GM18505 (cell line): ENCODE measurements around the gene EPDR1.

Experiments used
- ATAC-seq: cut with Tn5 transposase; IDR thresholded peaks from one replicate; pipeline ENCODE4 v1.9.1; 2021; ENCODE audit not compliant: unreplicated experiment
- POLR2A ChIP-seq: IDR thresholded peaks from 4 replicates; pipeline ENCODE4 v1.6.1; 2011; ENCODE audit warnings: borderline replicate concordance; ENCODE audit not compliant: insufficient read depth, insufficient read length; ENCODE audit errors: extremely low read depth

The EPDR1 gene

GRCh38 chr7:37977243-37977642 is 56.8 kb downstream of the EPDR1 start:
- ATAC-seq = no peak
- TF ChIP-seq POLR2A = no peak

- TF ChIP-seq POLR2A = no peak
- ATAC-seq = no peak
Observed at GRCh38 chr7:37981664-37982063, 61.2 kb downstream of the EPDR1 start.

DNA sequence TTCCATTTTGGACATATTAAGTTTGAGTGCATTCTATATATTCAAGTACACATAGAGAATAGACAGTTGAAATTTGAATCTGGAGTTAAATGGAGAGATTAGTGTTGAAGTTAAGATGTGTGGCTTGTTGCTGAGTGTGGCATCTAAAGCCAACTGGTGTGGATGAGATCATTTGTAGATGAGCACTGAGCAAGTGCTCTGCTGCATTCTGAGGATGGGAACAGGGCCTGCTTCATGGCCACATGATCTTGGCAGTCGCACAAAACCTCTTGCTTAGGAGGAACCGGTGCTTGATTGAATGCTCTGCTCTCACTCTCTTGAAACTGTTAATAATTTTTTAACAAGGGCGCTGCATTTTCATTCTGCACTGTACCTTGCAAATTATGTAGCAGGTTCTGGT is 62.0 kb downstream of the EPDR1 start:
- TF ChIP-seq POLR2A = no peak
- no peak for ATAC-seq

GRCh38 chr7:37984750-37985390 is 64.4 kb downstream of the EPDR1 start:
- no peak for ATAC-seq
- no peak for TF ChIP-seq POLR2A

DNA sequence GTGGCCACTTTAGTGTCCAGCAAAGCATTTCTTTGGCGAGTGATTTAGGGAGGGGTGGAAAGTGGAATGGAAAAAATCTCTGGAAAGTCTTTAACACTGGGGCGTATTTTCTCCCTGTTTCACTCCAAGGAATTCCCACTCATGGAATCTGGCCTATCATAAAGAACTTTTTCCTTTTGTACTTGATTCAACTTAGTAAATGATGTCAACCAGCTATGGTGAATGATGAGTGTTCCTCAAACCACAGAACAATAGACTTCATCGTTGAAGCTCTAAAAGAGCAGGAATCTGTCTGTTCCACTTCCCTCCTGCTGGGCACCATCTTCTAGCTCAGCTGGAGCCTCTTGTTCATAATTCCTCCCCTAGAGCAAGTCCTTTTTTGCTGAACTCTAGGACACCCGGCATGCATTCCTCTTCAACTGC is 66.5 kb downstream of the EPDR1 start:
- ATAC-seq = no peak
- no peak for TF ChIP-seq POLR2A

- TF ChIP-seq POLR2A = no peak
- no peak for ATAC-seq
Observed at GRCh38 chr7:37987732-37988131, 67.3 kb downstream of the EPDR1 start.

DNA sequence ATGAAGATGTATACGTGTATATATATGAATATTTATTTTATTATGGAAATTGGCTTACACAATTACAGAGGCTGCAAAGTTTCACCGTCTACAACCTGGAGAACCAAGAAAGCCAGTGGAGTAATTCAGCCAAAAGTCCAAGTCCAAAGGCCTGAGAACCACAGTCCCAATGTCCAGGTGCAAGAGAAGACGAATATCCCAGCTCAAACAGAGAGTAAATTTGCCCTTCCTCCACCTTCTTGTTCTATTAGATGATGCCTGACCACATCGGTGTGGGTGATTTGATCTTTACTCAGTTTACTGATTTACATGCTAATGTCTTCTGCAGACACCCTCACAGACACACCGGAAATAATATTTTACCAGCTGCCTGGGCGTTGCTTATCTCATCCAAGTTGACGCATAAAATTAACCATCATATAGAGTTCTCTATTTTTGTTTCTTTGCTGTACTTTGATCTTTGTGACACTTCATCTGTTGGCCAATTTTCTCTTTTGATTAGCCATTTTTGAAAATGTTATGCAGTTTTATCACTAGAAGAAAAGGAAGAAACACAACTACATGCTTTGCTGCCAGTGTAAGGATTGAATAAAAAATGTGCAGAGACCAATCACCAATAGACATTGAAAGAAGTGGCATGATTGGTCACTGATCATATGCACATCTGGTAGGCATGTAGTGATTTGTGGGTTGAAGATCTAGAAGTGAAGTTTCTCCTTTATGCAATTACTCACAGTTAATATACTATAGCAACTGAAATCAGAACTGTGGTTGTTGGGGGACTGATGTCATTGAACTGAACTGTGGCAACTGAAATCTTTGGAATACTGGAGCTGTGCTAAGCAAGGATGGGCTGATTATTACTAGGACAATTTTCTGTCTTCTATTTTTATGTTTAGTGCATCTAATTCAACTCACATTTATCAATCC is 68.5 kb downstream of the EPDR1 start:
- ATAC-seq = no peak
- no peak for TF ChIP-seq POLR2A

DNA sequence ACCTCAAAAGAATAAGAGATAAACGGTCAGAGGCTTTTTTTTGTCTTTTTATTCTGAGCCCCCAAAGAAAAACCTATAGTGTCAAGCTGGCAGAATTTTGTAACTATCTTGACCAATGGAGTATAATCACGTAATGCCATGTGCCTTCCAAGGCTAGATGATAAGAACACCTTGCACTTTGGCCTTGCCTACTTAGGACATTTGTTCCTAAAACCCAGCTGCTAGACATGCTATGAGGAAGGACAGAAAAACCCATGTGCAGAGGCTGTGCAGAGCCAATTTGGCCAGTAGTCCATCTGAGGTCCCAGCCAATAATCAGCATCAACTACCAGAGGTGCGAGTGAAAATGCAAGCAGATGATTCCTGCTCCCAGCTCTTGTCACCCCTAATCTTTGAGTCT is 69.9 kb downstream of the EPDR1 start:
- no peak for ATAC-seq
- no peak for TF ChIP-seq POLR2A

GRCh38 chr7:37993060-37993501 is 72.6 kb downstream of the EPDR1 start:
- ATAC-seq = no peak
- no peak for TF ChIP-seq POLR2A

DNA sequence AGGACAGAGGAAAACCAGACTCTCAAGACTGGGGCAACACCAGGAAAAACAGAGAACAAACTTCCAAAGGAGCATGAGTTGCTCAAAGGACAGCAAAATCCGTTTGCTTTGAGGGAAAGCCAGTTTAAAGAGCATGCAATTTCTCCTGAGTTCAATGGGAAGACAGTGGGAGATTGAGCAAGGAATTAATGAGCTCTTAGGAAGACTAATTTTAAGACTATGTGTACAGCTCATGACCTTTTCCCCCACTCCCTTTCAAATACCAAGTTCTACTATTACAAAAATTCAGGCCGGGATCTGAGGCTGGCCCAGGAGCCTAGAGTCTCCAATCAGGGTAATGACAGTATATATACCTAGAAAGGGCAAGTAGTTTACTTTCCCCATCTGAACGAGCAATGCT is 79.2 kb downstream of the EPDR1 start:
- TF ChIP-seq POLR2A = no peak
- ATAC-seq = no peak

DNA sequence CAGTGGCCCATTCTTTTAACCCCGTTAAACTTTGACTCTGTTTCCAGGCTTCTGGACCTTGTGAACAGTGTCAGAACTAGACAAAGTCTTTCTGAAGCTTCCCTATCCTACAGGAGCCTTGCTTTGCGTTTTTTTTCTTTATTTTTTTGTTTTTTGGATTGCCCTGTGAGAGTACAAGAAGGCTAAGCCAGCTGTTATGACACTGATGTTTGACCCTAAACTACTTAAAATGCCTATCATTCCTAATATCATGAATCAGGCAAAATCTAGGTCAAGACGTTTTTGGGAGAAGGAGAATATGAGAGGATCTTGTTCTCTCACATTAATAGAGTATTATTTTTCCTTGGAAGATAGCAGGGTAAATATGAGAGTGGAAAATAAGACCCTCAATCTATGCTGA is 79.8 kb downstream of the EPDR1 start:
- no peak for TF ChIP-seq POLR2A
- no peak for ATAC-seq
